ENCODE measurements around the gene PKD1. TPM values are rescaled to one million over a fixed set of nuclear protein-coding genes. Genes with fewer than 3 reads are reported as not detected.

Gene PKD1
- polyA plus RNA-seq, 6 donors from 2014 or later = 2.8 to 10.4 (median 4.0) TPM

- Mint-ChIP-seq H3K27ac (peak overlapping the region in 1 of 6 donors; percentile 44), H3K4me3 (no peak overlapping the region)
- DNase-seq = no peak
These were observed 40.3 kb downstream of the PKD1 start for GRCh38 chr16:2095315-2095853.

GRCh38 chr16:2093793-2094192 is 41.9 kb downstream of the PKD1 start:
- no peak overlapping the region for H3K4me3 Mint-ChIP-seq
- H3K36me3 Mint-ChIP-seq = no peaks in the 10 kb centered on the region
- H3K27ac Mint-ChIP-seq = no peak overlapping the region
- DNase-seq (no peak), ATAC-seq (ENCODE audit: low read depth in 2 of 2) (no peak)
- no peaks in the 10 kb centered on the region for H3K27me3 Mint-ChIP-seq
- H3K4me1 Mint-ChIP-seq = no peaks in the 10 kb centered on the region
- H3K9me3 Mint-ChIP-seq = no peaks in the 10 kb centered on the region

More at GRCh38 chr16:2095315-2095853, 40.3 kb downstream of the PKD1 start:
- ATAC-seq (ENCODE audit: low read depth in 2 of 2) = no peak
- no peaks in the 10 kb centered on the region for H3K36me3 Mint-ChIP-seq
- H3K9me3 Mint-ChIP-seq = no peaks in the 10 kb centered on the region
- H3K27me3 Mint-ChIP-seq = no peaks in the 10 kb centered on the region
- H3K4me1 Mint-ChIP-seq = no peaks in the 10 kb centered on the region

- H3K9me3 Mint-ChIP-seq = no peaks in the 10 kb centered on the region
- H3K27me3 Mint-ChIP-seq = no peaks in the 10 kb centered on the region
- no peak overlapping the region for H3K4me3 Mint-ChIP-seq
- no peaks in the 10 kb centered on the region for H3K4me1 Mint-ChIP-seq
- ATAC-seq (ENCODE audit: low read depth in 2 of 2) = no peak
- no peak overlapping the region for H3K27ac Mint-ChIP-seq
- H3K36me3 Mint-ChIP-seq = no peaks in the 10 kb centered on the region
- DNase-seq = no peak
These were observed 42.8 kb downstream of the PKD1 start for GRCh38 chr16:2092866-2093265.

DNA sequence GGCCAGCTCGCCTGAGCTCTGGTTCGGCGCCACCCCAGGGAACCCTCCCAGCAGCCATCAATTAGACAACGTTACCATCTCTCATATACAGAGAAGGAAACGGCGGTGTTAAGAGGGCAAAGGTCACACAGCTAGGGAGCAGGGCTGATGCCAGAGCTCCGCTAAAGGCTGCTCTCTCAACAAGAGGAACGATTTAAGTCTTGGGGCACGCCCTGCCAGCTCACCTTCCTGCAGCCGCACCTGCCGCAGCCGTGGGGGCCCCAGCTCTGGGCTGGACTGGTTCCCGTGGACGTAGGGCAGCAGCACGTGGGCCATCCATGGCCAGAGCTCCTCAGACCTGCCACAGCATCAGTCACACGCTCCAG is 43.5 kb downstream of the PKD1 start:
- Mint-ChIP-seq H3K4me1 (no peaks in the 10 kb centered on the region), H3K9me3 (no peaks in the 10 kb centered on the region), H3K27ac (no peak overlapping the region), H3K36me3 (no peaks in the 10 kb centered on the region), H3K4me3 (no peak overlapping the region), H3K27me3 (no peaks in the 10 kb centered on the region)
- no peak for DNase-seq
- ATAC-seq (ENCODE audit: low read depth in 2 of 2) = no peak

DNA sequence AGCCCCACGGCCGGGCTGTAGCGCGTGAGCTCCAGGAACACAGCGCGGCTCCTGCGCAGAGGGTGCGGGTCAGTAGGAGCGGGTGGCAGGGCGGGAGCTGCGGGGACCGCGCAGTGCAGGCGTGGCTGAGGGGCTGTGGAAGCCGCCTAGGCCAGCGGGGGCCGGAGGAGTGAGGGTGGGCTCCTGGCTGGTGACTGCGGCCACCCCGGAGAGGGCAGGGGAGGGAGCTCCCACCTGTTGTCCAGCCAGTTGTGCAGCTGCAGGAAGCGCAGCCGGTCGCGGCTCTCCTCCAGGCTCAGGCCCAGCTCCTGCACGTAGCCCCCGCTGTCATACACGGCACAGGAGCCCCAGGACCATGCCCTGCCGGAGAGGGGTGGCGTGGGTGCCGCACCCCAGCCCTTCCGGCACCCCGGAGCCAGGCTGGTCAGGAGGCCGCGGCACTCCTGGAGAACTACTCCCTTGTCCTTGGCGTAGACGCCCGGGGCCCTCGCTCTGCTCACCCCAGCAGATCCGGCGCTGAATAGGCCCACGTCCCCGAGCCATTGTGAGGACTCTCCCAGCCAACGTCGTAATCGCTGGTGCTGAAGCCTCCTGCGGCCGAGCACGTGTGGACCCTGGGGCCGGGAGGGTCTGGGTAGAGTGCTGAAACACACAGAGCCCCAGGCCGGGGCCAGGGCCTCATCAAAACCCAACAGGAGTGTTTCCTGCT is 44.0 kb downstream of the PKD1 start:
- Mint-ChIP-seq H3K27me3 (no peaks in the 10 kb centered on the region), H3K4me3 (no peak overlapping the region), H3K9me3 (no peaks in the 10 kb centered on the region), H3K36me3 (no peaks in the 10 kb centered on the region), H3K4me1 (no peaks in the 10 kb centered on the region), H3K27ac (no peak overlapping the region)
- ATAC-seq (ENCODE audit: low read depth in 2 of 2) (no peak), DNase-seq (no peak)

- no peak overlapping the region for H3K4me3 Mint-ChIP-seq
- H3K9me3 Mint-ChIP-seq = no peaks in the 10 kb centered on the region
- H3K27ac Mint-ChIP-seq = no peak overlapping the region
- DNase-seq = no peak
- no peaks in the 10 kb centered on the region for H3K36me3 Mint-ChIP-seq
- H3K4me1 Mint-ChIP-seq = no peaks in the 10 kb centered on the region
- H3K27me3 Mint-ChIP-seq = no peaks in the 10 kb centered on the region
- ATAC-seq (ENCODE audit: low read depth in 2 of 2) = peak in 1 of 2 donors; percentile 33
These were observed 44.7 kb downstream of the PKD1 start for GRCh38 chr16:2090777-2091546.

- ATAC-seq (ENCODE audit: low read depth in 2 of 2) (no peak), DNase-seq (no peak)
- no peaks in the 10 kb centered on the region for H3K9me3 Mint-ChIP-seq
- H3K36me3 Mint-ChIP-seq = no peaks in the 10 kb centered on the region
- no peaks in the 10 kb centered on the region for H3K27me3 Mint-ChIP-seq
- peak overlapping the region in 1 of 6 donors; percentile 21 for H3K27ac Mint-ChIP-seq
- H3K4me3 Mint-ChIP-seq = no peak overlapping the region
- no peaks in the 10 kb centered on the region for H3K4me1 Mint-ChIP-seq
These were observed 45.3 kb downstream of the PKD1 start for GRCh38 chr16:2090481-2090776.

DNA sequence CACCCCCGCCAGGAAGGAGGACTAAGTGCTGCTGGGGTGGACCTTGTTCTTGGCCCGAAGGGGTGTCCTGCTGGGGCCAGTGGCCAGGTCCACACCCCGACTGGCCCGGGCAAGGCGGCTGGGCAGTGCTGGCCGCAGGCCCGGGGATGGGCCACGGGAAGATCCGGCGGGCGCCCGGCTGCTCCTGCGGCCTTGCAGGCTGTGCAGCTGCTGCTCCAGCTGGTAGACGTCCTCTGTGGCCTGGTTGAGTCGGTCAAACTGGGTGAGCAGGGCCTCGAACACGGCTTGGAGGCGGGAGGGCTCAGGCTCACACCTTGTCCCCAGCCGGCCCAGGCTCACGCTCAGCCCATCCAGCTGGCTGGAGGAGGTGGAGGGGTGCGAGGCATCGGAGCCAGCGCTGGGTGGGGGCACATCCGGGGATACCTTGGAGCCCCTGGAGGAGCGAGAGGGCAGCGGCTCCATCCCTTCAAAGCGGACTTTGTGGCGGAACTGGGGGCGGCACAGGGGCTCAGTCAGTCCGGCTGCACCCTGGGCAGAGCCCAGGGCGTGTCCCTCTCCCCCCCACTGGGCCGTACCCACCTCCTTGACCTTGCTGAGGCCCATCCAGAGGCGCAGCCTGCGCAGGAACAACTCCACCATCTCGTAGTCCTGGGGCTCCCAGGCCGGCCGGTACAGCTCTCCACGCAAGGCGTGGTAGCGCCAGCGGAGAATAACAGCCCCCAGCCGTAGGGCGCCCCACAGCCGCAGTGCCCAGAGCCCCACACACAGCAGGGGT is 45.8 kb downstream of the PKD1 start:
- H3K9me3 Mint-ChIP-seq = no peaks in the 10 kb centered on the region
- peak overlapping the region in 1 of 6 donors; percentile 69 for H3K27ac Mint-ChIP-seq
- H3K27me3 Mint-ChIP-seq = no peaks in the 10 kb centered on the region
- no peak for DNase-seq
- no peaks in the 10 kb centered on the region for H3K36me3 Mint-ChIP-seq
- H3K4me3 Mint-ChIP-seq = no peak overlapping the region
- H3K4me1 Mint-ChIP-seq = no peaks in the 10 kb centered on the region
- no peak for ATAC-seq (ENCODE audit: low read depth in 2 of 2)

GRCh38 chr16:2088759-2089358 is 46.8 kb downstream of the PKD1 start:
- H3K27me3 Mint-ChIP-seq = no peaks in the 10 kb centered on the region
- H3K27ac Mint-ChIP-seq = peak overlapping the region in 2 of 6 donors; percentile 12 to 62
- no peaks in the 10 kb centered on the region for H3K9me3 Mint-ChIP-seq
- ATAC-seq (ENCODE audit: low read depth in 2 of 2) = no peak
- no peak for DNase-seq
- H3K4me3 Mint-ChIP-seq = no peak overlapping the region
- H3K4me1 Mint-ChIP-seq = no peaks in the 10 kb centered on the region
- no peaks in the 10 kb centered on the region for H3K36me3 Mint-ChIP-seq

- DNase-seq = no peak
- H3K27ac Mint-ChIP-seq = peak overlapping the region in 2 of 6 donors; percentile 16 to 62
- no peaks in the 10 kb centered on the region for H3K4me1 Mint-ChIP-seq
- no peak for ATAC-seq (ENCODE audit: low read depth in 2 of 2)
- H3K36me3 Mint-ChIP-seq = no peaks in the 10 kb centered on the region
- no peaks in the 10 kb centered on the region for H3K9me3 Mint-ChIP-seq
- no peak overlapping the region for H3K4me3 Mint-ChIP-seq
- no peaks in the 10 kb centered on the region for H3K27me3 Mint-ChIP-seq
These were observed 47.7 kb downstream of the PKD1 start for GRCh38 chr16:2087748-2088631.

GRCh38 chr16:2086812-2087747 is 48.6 kb downstream of the PKD1 start:
- ATAC-seq (ENCODE audit: low read depth in 2 of 2) = peak; percentile 46 to 79
- no peak for DNase-seq
- no peaks in the 10 kb centered on the region for H3K27me3 Mint-ChIP-seq
- H3K9me3 Mint-ChIP-seq = no peaks in the 10 kb centered on the region
- H3K4me3 Mint-ChIP-seq = peak overlapping the region in 2 of 8 donors; percentile 29 to 37
- peaks cover 0 to 5% (median 4%) of the 10 kb centered on the region in 3 donors for H3K4me1 Mint-ChIP-seq
- H3K36me3 Mint-ChIP-seq = no peaks in the 10 kb centered on the region
- peak overlapping the region in 1 of 6 donors; percentile 16 for H3K27ac Mint-ChIP-seq
